CD14-positive monocyte (primary cell): ENCODE data around the gene FAM13A. TPM values are rescaled to one million over a fixed set of nuclear protein-coding genes. Genes with fewer than 3 reads are reported as not detected.

Source experiments
- DNase-seq, 3 donors: peaks; one replicate each; pipeline ENCODE4 v3.0.0-alpha.2; 2011 to 2022
- H2AFZ ChIP-seq: 2 replicates; pipeline ENCODE4 v1.6.0; 2012; ENCODE audit warnings: mild to moderate bottlenecking, low read depth, low read length, inconsistent platforms; ENCODE audit not compliant: insufficient read depth, poor library complexity, severe bottlenecking
- H3K27ac ChIP-seq, 2 donors: 1 replicate in 1 of 2; 2 replicates in 1 of 2; pipeline ENCODE4 v1.5.1; 2012 to 2013; ENCODE audit warnings: low read length in 2 of 2, control low read depth in 1 of 2, inconsistent platforms in 1 of 2, low read depth in 1 of 2, mild to moderate bottlenecking in 1 of 2
- H3K27me3 ChIP-seq, 2 donors: one replicate each; pipeline versions ENCODE4 v1.6.0 to v1.6.1; 2011 to 2013; ENCODE audit warnings: low read length in 2 of 2; ENCODE audit not compliant: control insufficient read depth in 2 of 2, insufficient read depth in 2 of 2
- H3K36me3 ChIP-seq, 2 donors: replicated peaks in 1 of 2; 1 replicate in 1 of 2; 2 replicates in 1 of 2; pipeline versions ENCODE4 v1.5.1 to v1.6.1; 2012 to 2013; ENCODE audit warnings: low read length in 2 of 2, control low read depth in 1 of 2, inconsistent platforms in 1 of 2, mild to moderate bottlenecking in 1 of 2; ENCODE audit not compliant: insufficient read depth in 2 of 2, control insufficient read depth in 1 of 2
- H3K4me1 ChIP-seq, 2 donors: 1 replicate in 1 of 2; 2 replicates in 1 of 2; pipeline versions ENCODE4 v1.5.1 to v1.6.1; 2012 to 2013; ENCODE audit warnings: low read length in 2 of 2, control low read depth in 1 of 2, inconsistent platforms in 1 of 2, mild to moderate bottlenecking in 1 of 2, moderate library complexity in 1 of 2; ENCODE audit not compliant: insufficient read depth in 2 of 2, control insufficient read depth in 1 of 2
- H3K4me2 ChIP-seq: replicated peaks from 2 replicates; pipeline ENCODE3; 2012; ENCODE audit warnings: low read length, moderate library complexity, mild to moderate bottlenecking; ENCODE audit not compliant: poor library complexity, severe bottlenecking; ENCODE audit errors: extremely low read depth
- H3K4me3 ChIP-seq, 3 experiments: fragments of 200-600 bp in 1 of 3; sonication (generic) in 1 of 3; replicated peaks in 1 of 3; 1 replicate in 2 of 3; 2 replicates in 1 of 3; pipeline ENCODE4 v1.5.1; 2011 to 2013; ENCODE audit warnings: low read length in 3 of 3, mild to moderate bottlenecking in 3 of 3, control low read depth in 2 of 3, low read depth in 2 of 3, inconsistent platforms in 1 of 3, moderate library complexity in 1 of 3
- H3K79me2 ChIP-seq: 2 replicates; pipeline ENCODE4 v1.6.0; 2012; ENCODE audit warnings: mild to moderate bottlenecking, control low read depth, inconsistent platforms, low read length, moderate library complexity; ENCODE audit not compliant: insufficient read depth
- H3K9ac ChIP-seq: 2 replicates; pipeline ENCODE4 v1.6.0; 2017; ENCODE audit warnings: low read length, mild to moderate bottlenecking; ENCODE audit not compliant: insufficient read depth, poor library complexity, severe bottlenecking
- H3K9me3 ChIP-seq, 2 donors: replicated peaks in 1 of 2; 1 replicate in 1 of 2; 2 replicates in 1 of 2; pipeline versions ENCODE4 v1.5.1 to v1.6.1; 2012 to 2013; ENCODE audit warnings: low read length in 2 of 2, control low read depth in 1 of 2; ENCODE audit not compliant: control insufficient read depth in 1 of 2, insufficient read depth in 1 of 2
- H4K20me1 ChIP-seq: 2 replicates; pipeline ENCODE4 v1.6.0; 2012; ENCODE audit warnings: mild to moderate bottlenecking, low read length, control low read depth, moderate library complexity; ENCODE audit not compliant: insufficient read depth
- H3K27ac Mint-ChIP-seq, 7 donors: one replicate each; pipeline ENCODE4 v1.8.0; 2020; ENCODE audit warnings: mild to moderate bottlenecking in 7 of 7, mixed read lengths in 7 of 7, moderate library complexity in 6 of 7, inconsistent platforms in 2 of 7
- H3K27me3 Mint-ChIP-seq, 3 donors: one replicate each; pipeline ENCODE4 v1.8.0; 2021 to 2022; ENCODE audit warnings: low read depth in 3 of 3, mild to moderate bottlenecking in 3 of 3, mixed read lengths in 3 of 3, moderate library complexity in 3 of 3, inconsistent platforms in 1 of 3
- H3K36me3 Mint-ChIP-seq, 2 donors: one replicate each; pipeline ENCODE4 v1.8.0; 2020; ENCODE audit warnings: mixed read lengths in 2 of 2, inconsistent platforms in 1 of 2, mild to moderate bottlenecking in 1 of 2
- H3K4me1 Mint-ChIP-seq: one replicate; pipeline ENCODE4 v1.8.0; 2020; ENCODE audit warnings: mild to moderate bottlenecking, mixed read lengths
- H3K4me3 Mint-ChIP-seq, 2 donors: one replicate each; pipeline ENCODE4 v1.8.0; 2020; ENCODE audit warnings: mild to moderate bottlenecking in 2 of 2, mixed read lengths in 2 of 2, moderate library complexity in 1 of 2
- H3K9me3 Mint-ChIP-seq, 7 donors: one replicate each; pipeline ENCODE4 v1.8.0; 2020 to 2022; ENCODE audit warnings: mixed read lengths in 7 of 7, mild to moderate bottlenecking in 6 of 7, moderate library complexity in 6 of 7, inconsistent platforms in 2 of 7
- CTCF ChIP-seq: fragments of 200-600 bp; IDR thresholded peaks from one replicate; pipeline ENCODE4 v1.8.0; 2022; ENCODE audit warnings: antibody characterized with exemption, mild to moderate bottlenecking
- WGBS: methylation state at CpG from one replicate; pipeline ENCODE4 v1.1.5; 2013; ENCODE audit warnings: missing lambda C conversion rate; ENCODE audit not compliant: insufficient coverage; 5-methylcytosine and 5-hydroxymethylcytosine counted together
- intact Hi-C, 2 donors: fragments of 100-400 bp; cut with micrococcal nuclease; formaldehyde crosslinking; loops; one replicate each; pipeline versions ENCODE4 v1.15.0 to v1.15.1; 2023
- polyA plus RNA-seq, 3 donors: library from polyadenylated mRNA; depleted of rRNA in 1 of 3; unstranded in 2 of 3; stranded (reverse) in 1 of 3; fragments of 300-500 nt in 2 of 3; fragments of >200 nt in 1 of 3; fragmentation: Illumina TruSeq in 2 of 3; gene quantifications; 1 replicate in 2 of 3; 2 replicates in 1 of 3; pipeline ENCODE4 v1.2.3, GENCODE V29; 2012 to 2021

Gene FAM13A
- polyA plus RNA-seq, 3 donors, result 5.3 to 20.0 (median 6.5) TPM

- no peak overlapping the region for H3K27ac Mint-ChIP-seq
- no peak overlapping the region for H3K4me3 Mint-ChIP-seq
- H3K27ac ChIP-seq, result no peak overlapping the region
Measured at GRCh38 chr4:89044147-89044900, 12.7 kb downstream of the FAM13A start.

GRCh38 chr4:89042055-89042454 lies 14.9 kb downstream of the FAM13A start:
- intact Hi-C loops, result no loop called here

More at GRCh38 chr4:89044147-89044900, 12.7 kb downstream of the FAM13A start:
- H3K36me3 Mint-ChIP-seq, result no peaks in the 10 kb centered on the region
- Histone ChIP-seq H3K36me3 (no peaks in the 10 kb centered on the region), H3K4me3 (no peak overlapping the region), H3K9ac (no peak overlapping the region), H3K79me2 (no peaks in the 10 kb centered on the region), H3K27me3 (no peaks in the 10 kb centered on the region), H2AFZ (no peak overlapping the region), H4K20me1 (no peaks in the 10 kb centered on the region), H3K9me3 (no peaks in the 10 kb centered on the region), H3K4me1 (no peaks in the 10 kb centered on the region), H3K4me2 (no peak overlapping the region)
- TF ChIP-seq CTCF, result no peak
- H3K27me3 Mint-ChIP-seq, result peaks cover 0 to 1% (median 0%) of the 10 kb centered on the region in 3 donors
- WGBS, result no CpG with 5 or more reads among the region's 7 CpGs
- H3K9me3 Mint-ChIP-seq, result peaks cover 0 to 2% (median 0%) of the 10 kb centered on the region in 7 donors
- intact Hi-C loops, result no loop called here
- no peak for DNase-seq
- H3K4me1 Mint-ChIP-seq, result peaks cover 10% of the 10 kb centered on the region

More at GRCh38 chr4:89042055-89042454, 14.9 kb downstream of the FAM13A start:
- Mint-ChIP-seq H3K27ac (no peak overlapping the region), H3K4me3 (no peak overlapping the region), H3K36me3 (no peaks in the 10 kb centered on the region), H3K9me3 (peaks cover 0 to 5% (median 1%) of the 10 kb centered on the region in 7 donors), H3K4me1 (peaks cover 10% of the 10 kb centered on the region), H3K27me3 (peaks cover 0 to 1% (median 0%) of the 10 kb centered on the region in 3 donors)
- Histone ChIP-seq H3K36me3 (no peaks in the 10 kb centered on the region), H3K27ac (no peak overlapping the region), H3K9ac (no peak overlapping the region), H3K4me1 (no peaks in the 10 kb centered on the region), H3K4me3 (no peak overlapping the region), H4K20me1 (no peaks in the 10 kb centered on the region), H3K4me2 (no peak overlapping the region), H2AFZ (no peak overlapping the region), H3K27me3 (no peaks in the 10 kb centered on the region), H3K79me2 (no peaks in the 10 kb centered on the region), H3K9me3 (peaks cover 1 to 2% of the 10 kb centered on the region in 2 donors)
- WGBS, result no CpG with 5 or more reads among the region's 3 CpGs
- no peak for DNase-seq
- no peak for TF ChIP-seq CTCF
